HFF-Myc (cell line): Measurements from ENCODE around the gene ATCAY.

ENCODE experiments used
- DNase-seq: peaks from one replicate; pipeline ENCODE4 v3.0.0-alpha.2; 2011; ENCODE audit warnings: low read depth; ENCODE audit errors: extremely low read depth
- H3K4me3 ChIP-seq: replicated peaks from 2 replicates; pipeline ENCODE4 v1.5.1; 2011; ENCODE audit warnings: low read depth, mild to moderate bottlenecking, control low read depth, low read length
- CTCF ChIP-seq: IDR thresholded peaks from 2 replicates; pipeline ENCODE4 v1.5.1; 2012; ENCODE audit warnings: mild to moderate bottlenecking, low read depth, low read length, control low read depth; ENCODE audit errors: missing control alignments

ATCAY gene

GRCh38 chr19:3852614-3853254, 27.8 kb upstream of the ATCAY start:
- peak; percentile 31 for DNase-seq
- TF ChIP-seq CTCF = peak; percentile 25

GRCh38 chr19:3855320-3855719, 25.2 kb upstream of the ATCAY start:
- no peak overlapping the region for H3K4me3 ChIP-seq
- no peak for TF ChIP-seq CTCF
- DNase-seq = no peak

More at GRCh38 chr19:3852614-3853254, 27.8 kb upstream of the ATCAY start:
- no peak overlapping the region for H3K4me3 ChIP-seq

DNA sequence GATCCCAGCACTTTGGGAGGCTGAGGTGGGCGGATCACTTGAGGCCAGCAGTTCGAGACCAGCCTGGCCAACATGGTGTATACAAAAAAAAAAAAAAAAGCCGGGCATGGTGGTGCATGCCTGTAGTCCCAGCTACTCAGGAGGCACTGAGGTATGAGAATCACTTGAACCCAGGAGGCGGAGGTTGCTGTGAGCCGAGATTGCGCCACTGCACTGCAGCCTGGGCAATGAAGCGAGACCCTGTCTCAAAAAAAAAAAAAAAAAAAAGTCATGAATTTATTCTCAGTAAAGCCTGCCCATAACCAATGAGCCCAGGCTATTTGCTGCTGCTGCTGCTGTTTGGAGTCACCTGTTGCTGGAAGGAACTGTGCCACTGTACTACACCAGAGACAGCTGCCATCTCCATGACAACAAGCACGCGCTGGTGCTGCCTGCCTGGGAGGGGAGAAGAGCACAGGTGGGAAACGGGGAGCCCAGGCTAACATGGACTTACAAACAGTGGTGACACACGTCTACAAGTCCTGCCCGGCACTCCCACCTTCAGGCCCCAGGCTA, 23.0 kb upstream of the ATCAY start:
- no peak overlapping the region for H3K4me3 ChIP-seq
- no peak for DNase-seq
- no peak for TF ChIP-seq CTCF

- no peak for TF ChIP-seq CTCF
- DNase-seq = no peak
- H3K4me3 ChIP-seq = no peak overlapping the region
Measured at GRCh38 chr19:3860499-3860898, 20.0 kb upstream of the ATCAY start.

GRCh38 chr19:3862826-3863500, 17.5 kb upstream of the ATCAY start:
- no peak for DNase-seq
- no peak overlapping the region for H3K4me3 ChIP-seq
- no peak for TF ChIP-seq CTCF

GRCh38 chr19:3863648-3864047, 16.8 kb upstream of the ATCAY start:
- H3K4me3 ChIP-seq = no peak overlapping the region
- TF ChIP-seq CTCF = no peak
- DNase-seq = no peak
